Muscle layer of colon (tissue), 2 donors: Measurements from ENCODE around the gene ARID5A.

Source experiments
- H3K27ac ChIP-seq: one replicate; pipeline ENCODE4 v1.7.0; 2013; ENCODE audit warnings: low read depth, mild to moderate bottlenecking, low read length, moderate library complexity
- H3K27me3 ChIP-seq, 2 donors: one replicate each; pipeline ENCODE4 v1.7.0; 2013; ENCODE audit warnings: low read length in 2 of 2, mild to moderate bottlenecking in 2 of 2; ENCODE audit not compliant: insufficient read depth in 2 of 2, control insufficient read depth in 1 of 2
- H3K36me3 ChIP-seq: one replicate; pipeline ENCODE4 v1.7.0; 2013; ENCODE audit warnings: mild to moderate bottlenecking, low read length; ENCODE audit not compliant: insufficient read depth
- H3K4me1 ChIP-seq: one replicate; pipeline ENCODE4 v1.7.0; 2013; ENCODE audit warnings: mild to moderate bottlenecking, low read length; ENCODE audit not compliant: insufficient read depth
- H3K4me3 ChIP-seq, 2 donors: one replicate each; pipeline ENCODE4 v1.7.0; 2013; ENCODE audit warnings: low read length in 2 of 2, low read depth in 1 of 2, mild to moderate bottlenecking in 1 of 2, moderate library complexity in 1 of 2
- H3K9ac ChIP-seq: one replicate; pipeline ENCODE4 v1.7.0; 2013; ENCODE audit warnings: low read length
- H3K9me3 ChIP-seq: one replicate; pipeline ENCODE4 v1.7.0; 2013; ENCODE audit warnings: mild to moderate bottlenecking, low read length
- donor health status: abdominal sarcoma.
- donor health status: Adenocarcinoma of cecum.

Gene ARID5A

GRCh38 chr2:96509114-96509846, 27.3 kb upstream of the ARID5A start:
- Histone ChIP-seq H3K27ac (no peak overlapping the region), H3K9me3 (no peaks in the 10 kb centered on the region), H3K9ac (no peak overlapping the region), H3K27me3 (no peaks in the 10 kb centered on the region), H3K4me3 (no peak overlapping the region), H3K4me1 (peaks cover 9% of the 10 kb centered on the region), H3K36me3 (no peaks in the 10 kb centered on the region)

- Histone ChIP-seq H3K27me3 (no peaks in the 10 kb centered on the region), H3K36me3 (no peaks in the 10 kb centered on the region), H3K9ac (no peak overlapping the region), H3K9me3 (no peaks in the 10 kb centered on the region), H3K4me3 (no peak overlapping the region), H3K4me1 (peaks cover 9% of the 10 kb centered on the region), H3K27ac (no peak overlapping the region)
Observed at GRCh38 chr2:96509847-96510230, 26.7 kb upstream of the ARID5A start.

- Histone ChIP-seq H3K4me3 (no peak overlapping the region), H3K9me3 (no peaks in the 10 kb centered on the region), H3K36me3 (no peaks in the 10 kb centered on the region), H3K9ac (no peak overlapping the region), H3K27me3 (no peaks in the 10 kb centered on the region), H3K27ac (no peak overlapping the region), H3K4me1 (peaks cover 9% of the 10 kb centered on the region)
Observed at GRCh38 chr2:96510931-96511595, 25.5 kb upstream of the ARID5A start.

GRCh38 chr2:96511851-96512250, 24.7 kb upstream of the ARID5A start:
- Histone ChIP-seq H3K36me3 (no peaks in the 10 kb centered on the region), H3K4me1 (peaks cover 9% of the 10 kb centered on the region), H3K4me3 (no peak overlapping the region), H3K27me3 (no peaks in the 10 kb centered on the region), H3K27ac (no peak overlapping the region), H3K9ac (no peak overlapping the region), H3K9me3 (no peaks in the 10 kb centered on the region)

DNA sequence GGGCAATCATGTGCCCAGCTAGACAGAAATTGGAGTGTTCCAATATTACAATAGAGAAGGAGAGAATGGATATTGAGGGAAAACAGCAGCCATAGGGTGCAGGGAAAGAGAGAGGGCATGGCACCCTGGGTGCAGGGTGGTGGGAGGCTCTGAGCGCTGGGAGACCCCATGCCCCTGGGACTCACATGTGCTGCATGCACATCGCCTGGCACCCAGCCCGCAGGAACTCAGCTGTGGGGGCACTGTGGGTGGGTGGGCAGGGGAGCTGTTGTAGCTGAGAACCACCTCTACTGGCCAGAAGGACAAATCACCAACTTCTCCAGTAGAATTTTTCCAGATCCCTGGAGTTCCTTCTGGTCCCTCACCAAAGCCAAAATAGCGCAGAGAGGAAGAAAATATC, 24.2 kb upstream of the ARID5A start:
- Histone ChIP-seq H3K4me3 (no peak overlapping the region), H3K9me3 (no peaks in the 10 kb centered on the region), H3K27me3 (no peaks in the 10 kb centered on the region), H3K36me3 (no peaks in the 10 kb centered on the region), H3K27ac (no peak overlapping the region), H3K4me1 (peaks cover 9% of the 10 kb centered on the region), H3K9ac (no peak overlapping the region)

DNA sequence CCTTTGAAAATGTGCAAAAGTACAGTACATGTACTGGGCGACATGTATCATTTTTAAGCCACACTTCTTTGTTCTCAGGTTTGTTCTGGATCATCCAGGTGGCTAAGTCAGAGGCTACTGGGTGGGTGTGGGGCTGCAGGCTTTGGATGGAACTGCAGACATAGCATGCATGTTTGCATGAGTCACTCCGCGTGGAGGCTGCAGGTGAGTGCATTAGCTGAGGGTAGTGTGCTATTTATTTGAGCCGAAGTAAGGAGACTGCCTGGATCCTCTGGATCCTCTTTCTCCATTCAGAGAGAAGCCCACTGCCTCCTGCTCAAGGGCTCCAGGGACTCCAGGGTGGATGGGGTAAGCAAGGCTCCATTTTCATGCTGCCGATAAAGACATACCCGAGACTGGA, 22.0 kb upstream of the ARID5A start:
- Histone ChIP-seq H3K4me3 (no peak overlapping the region), H3K4me1 (no peaks in the 10 kb centered on the region), H3K27ac (no peak overlapping the region), H3K9me3 (no peaks in the 10 kb centered on the region), H3K27me3 (no peaks in the 10 kb centered on the region), H3K36me3 (no peaks in the 10 kb centered on the region), H3K9ac (no peak overlapping the region)

- Histone ChIP-seq H3K36me3 (no peaks in the 10 kb centered on the region), H3K4me1 (no peaks in the 10 kb centered on the region), H3K27me3 (no peaks in the 10 kb centered on the region), H3K9me3 (no peaks in the 10 kb centered on the region), H3K9ac (no peak overlapping the region), H3K27ac (no peak overlapping the region), H3K4me3 (no peak overlapping the region)
Observed at GRCh38 chr2:96517079-96517478, 19.5 kb upstream of the ARID5A start.

DNA sequence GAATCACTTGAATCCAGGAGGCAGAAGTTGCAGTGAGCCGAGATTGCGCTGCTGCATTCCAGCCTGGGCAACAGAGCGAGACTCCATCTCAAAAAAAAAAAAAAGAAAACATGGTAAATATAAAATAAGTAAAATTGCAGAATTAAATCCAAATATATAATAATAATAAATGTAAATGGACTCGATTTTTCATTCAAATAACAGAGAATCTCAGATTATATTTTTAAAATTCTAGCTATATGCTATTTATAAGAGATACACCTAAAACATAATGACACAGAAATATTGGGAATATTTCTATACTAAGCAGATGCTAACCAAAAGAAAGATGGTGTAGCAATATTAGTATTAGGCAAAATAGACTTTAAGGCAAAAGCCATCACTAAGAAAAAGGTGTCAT, 16.3 kb upstream of the ARID5A start:
- Histone ChIP-seq H3K4me1 (no peaks in the 10 kb centered on the region), H3K9me3 (no peaks in the 10 kb centered on the region), H3K27me3 (no peaks in the 10 kb centered on the region), H3K36me3 (no peaks in the 10 kb centered on the region), H3K4me3 (no peak overlapping the region), H3K9ac (no peak overlapping the region), H3K27ac (no peak overlapping the region)

DNA sequence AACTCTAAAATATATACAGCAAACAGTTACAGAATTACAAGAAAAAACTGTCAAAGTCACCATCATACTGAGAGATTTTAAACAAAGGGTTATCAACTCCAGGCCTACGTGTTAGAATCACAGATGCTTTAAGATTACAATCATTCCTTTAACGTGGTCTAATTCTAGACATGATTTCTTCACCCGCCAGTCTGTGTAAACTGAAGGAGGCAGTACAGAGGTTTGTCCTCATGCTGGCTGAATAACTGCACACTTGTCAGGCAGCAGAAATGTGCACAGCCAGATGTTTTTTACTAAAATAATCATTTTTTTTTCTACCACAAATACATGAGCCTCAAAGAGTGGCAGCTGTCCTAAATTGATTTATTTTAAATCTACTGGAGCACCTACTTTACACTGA, 15.9 kb upstream of the ARID5A start:
- Histone ChIP-seq H3K9me3 (no peaks in the 10 kb centered on the region), H3K36me3 (no peaks in the 10 kb centered on the region), H3K9ac (no peak overlapping the region), H3K4me3 (no peak overlapping the region), H3K27me3 (no peaks in the 10 kb centered on the region), H3K27ac (no peak overlapping the region), H3K4me1 (no peaks in the 10 kb centered on the region)

DNA sequence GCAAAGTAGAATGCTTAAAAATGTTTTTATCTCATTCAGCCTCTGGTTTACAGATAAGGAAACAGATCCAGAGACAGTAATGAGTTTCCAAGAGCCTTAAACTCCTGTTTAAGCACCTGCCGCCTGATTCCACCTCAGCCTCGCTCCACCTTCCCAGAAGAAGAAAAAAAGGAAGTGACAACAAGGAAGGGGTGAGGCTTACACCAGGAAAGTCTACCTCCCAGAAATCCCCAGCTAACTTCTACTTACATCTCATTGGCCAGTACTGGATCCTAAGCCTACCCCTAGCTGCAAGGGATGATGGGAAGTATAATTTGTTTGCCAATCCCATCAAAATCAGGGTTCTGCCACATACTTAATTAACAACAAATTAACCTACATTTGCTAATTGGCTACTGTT, 15.3 kb upstream of the ARID5A start:
- Histone ChIP-seq H3K36me3 (no peaks in the 10 kb centered on the region), H3K27me3 (no peaks in the 10 kb centered on the region), H3K9ac (no peak overlapping the region), H3K4me3 (no peak overlapping the region), H3K4me1 (no peaks in the 10 kb centered on the region), H3K9me3 (no peaks in the 10 kb centered on the region), H3K27ac (no peak overlapping the region)

DNA sequence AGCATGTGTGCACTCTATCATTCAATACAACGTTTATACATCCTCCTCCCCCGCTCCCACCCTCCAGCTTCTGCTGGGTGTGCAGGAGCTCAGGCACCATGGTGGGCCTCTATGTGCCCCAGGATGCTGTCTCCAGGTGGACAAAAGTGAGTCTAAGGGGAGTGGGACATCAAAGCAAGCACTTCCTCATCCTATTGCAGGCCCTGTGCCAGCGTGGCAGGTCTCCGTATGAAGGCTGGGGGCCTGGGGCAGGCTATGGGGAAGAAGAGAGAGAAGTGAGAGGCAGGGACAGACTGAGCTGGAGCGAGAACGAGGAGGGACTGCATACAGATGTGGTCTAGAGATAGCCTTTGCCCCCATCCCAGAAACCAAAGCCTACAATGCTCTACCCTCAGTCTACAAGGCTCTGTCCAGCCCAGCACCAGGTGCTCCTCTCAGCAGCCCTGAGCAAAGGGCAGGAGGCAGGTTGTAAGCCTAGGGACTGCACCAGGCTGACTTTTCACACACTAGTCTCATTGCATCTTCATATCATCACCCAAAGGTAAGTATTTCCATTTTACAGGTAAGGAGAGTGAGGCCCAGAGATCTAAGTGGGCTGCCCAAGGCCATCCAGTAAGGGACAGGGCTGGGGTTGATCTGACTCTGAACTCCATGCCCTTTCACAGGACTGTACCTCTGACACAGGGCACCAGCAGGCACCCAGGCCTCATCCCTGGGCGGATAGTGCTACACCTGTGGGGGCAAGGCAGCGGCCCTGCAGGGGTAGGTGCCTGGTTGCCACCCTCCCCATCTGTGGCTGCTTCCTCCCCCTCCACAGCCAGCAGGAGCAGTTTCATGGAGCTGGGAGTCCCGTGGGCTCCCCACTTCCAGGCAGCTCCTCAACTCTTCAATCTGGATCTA, 14.0 kb upstream of the ARID5A start:
- no peaks in the 10 kb centered on the region for H3K9me3 ChIP-seq
- no peaks in the 10 kb centered on the region for H3K27me3 ChIP-seq
- no peak overlapping the region for H3K4me3 ChIP-seq
- H3K36me3 ChIP-seq, result no peaks in the 10 kb centered on the region
- no peaks in the 10 kb centered on the region for H3K4me1 ChIP-seq
- no peak overlapping the region for H3K27ac ChIP-seq
- H3K9ac ChIP-seq, result no peak overlapping the region
